ENCODE measurements around the gene MSRB3. TPM values are rescaled to one million over a fixed set of nuclear protein-coding genes. Genes with fewer than 3 reads are reported as not detected.

MSRB3 gene
- polyA plus RNA-seq, 1 donor from 2014 or later = 0.19 TPM

DNA sequence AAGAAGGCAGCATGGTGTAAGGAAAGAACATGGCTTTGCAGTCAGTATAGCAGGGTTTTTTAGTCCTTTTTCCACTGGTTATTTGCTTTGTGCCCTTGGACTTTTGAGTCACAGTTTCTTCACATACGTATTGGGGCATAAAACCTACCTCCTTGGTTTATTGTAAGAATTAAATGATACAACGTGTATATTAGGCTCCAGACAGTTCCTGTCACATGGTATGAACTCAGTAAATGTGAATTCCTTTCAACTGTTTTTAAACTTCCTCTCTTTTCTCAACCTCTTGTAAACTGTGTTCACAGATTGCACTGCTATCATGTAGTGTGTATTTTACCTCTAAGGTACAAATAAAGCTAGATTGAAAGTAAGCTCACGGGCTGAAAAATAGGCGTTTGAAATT, 29.5 kb downstream of the MSRB3 start:
- no peaks in the 10 kb centered on the region for H3K79me2 ChIP-seq (replicated peaks; ENCODE audit: insufficient read depth, low read length)
- no peaks in the 10 kb centered on the region for H3K9me3 ChIP-seq (ENCODE audit: low read length)
- no peak overlapping the region for H3K27ac ChIP-seq (ENCODE audit: low read length)
- H3K9ac ChIP-seq (ENCODE audit: low read length) = no peak overlapping the region
- H3K27me3 ChIP-seq (ENCODE audit: insufficient read depth, low read depth, low read length) = no peaks in the 10 kb centered on the region
- no peak overlapping the region for H3K4me2 ChIP-seq (ENCODE audit: low read length)
- no peaks in the 10 kb centered on the region for H3K9me2 ChIP-seq (ENCODE audit: insufficient read depth, low read length)
- no peaks in the 10 kb centered on the region for H3F3A ChIP-seq (ENCODE audit: insufficient read depth, low read length, poor library complexity, severe bottlenecking)
- H3K4me3 ChIP-seq (ENCODE audit: low read length) = no peak overlapping the region
- H2AFZ ChIP-seq (ENCODE audit: low read depth, low read length) = no peak overlapping the region
- no peaks in the 10 kb centered on the region for H4K20me1 ChIP-seq (ENCODE audit: insufficient read depth)
- TF ChIP-seq POLR2AphosphoS5 (IDR thresholded peaks at IDR 0.05) (no peak), MXI1 (conservative IDR thresholded peaks at IDR 0.05; ENCODE audit: poor library complexity, severe bottlenecking) (no peak), EP300 (conservative IDR thresholded peaks at IDR 0.05; ENCODE audit: poor library complexity, severe bottlenecking) (no peak), TAF1 (IDR thresholded peaks at IDR 0.05; ENCODE audit: low read depth) (no peak), SMC3 (conservative IDR thresholded peaks at IDR 0.05; ENCODE audit: poor library complexity) (no peak)
- TF ChIP-seq, protein P1, sequence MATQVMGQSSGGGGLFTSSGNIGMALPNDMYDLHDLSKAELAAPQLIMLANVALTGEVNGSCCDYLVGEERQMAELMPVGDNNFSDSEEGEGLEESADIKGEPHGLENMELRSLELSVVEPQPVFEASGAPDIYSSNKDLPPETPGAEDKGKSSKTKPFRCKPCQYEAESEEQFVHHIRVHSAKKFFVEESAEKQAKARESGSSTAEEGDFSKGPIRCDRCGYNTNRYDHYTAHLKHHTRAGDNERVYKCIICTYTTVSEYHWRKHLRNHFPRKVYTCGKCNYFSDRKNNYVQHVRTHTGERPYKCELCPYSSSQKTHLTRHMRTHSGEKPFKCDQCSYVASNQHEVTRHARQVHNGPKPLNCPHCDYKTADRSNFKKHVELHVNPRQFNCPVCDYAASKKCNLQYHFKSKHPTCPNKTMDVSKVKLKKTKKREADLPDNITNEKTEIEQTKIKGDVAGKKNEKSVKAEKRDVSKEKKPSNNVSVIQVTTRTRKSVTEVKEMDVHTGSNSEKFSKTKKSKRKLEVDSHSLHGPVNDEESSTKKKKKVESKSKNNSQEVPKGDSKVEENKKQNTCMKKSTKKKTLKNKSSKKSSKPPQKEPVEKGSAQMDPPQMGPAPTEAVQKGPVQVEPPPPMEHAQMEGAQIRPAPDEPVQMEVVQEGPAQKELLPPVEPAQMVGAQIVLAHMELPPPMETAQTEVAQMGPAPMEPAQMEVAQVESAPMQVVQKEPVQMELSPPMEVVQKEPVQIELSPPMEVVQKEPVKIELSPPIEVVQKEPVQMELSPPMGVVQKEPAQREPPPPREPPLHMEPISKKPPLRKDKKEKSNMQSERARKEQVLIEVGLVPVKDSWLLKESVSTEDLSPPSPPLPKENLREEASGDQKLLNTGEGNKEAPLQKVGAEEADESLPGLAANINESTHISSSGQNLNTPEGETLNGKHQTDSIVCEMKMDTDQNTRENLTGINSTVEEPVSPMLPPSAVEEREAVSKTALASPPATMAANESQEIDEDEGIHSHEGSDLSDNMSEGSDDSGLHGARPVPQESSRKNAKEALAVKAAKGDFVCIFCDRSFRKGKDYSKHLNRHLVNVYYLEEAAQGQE (IDR thresholded peaks at IDR 0.05; ENCODE audit: borderline replicate concordance) = no peak
- H3K36me3 ChIP-seq (ENCODE audit: insufficient read depth, low read length) = no peaks in the 10 kb centered on the region

GRCh38 chr12:65308601-65309071, 30.2 kb downstream of the MSRB3 start:
- no peaks in the 10 kb centered on the region for H3K9me2 ChIP-seq (ENCODE audit: insufficient read depth, low read length)
- no peak overlapping the region for H3K4me3 ChIP-seq (ENCODE audit: low read length)
- H3K27ac ChIP-seq (ENCODE audit: low read length) = no peak overlapping the region
- H3K27me3 ChIP-seq (ENCODE audit: insufficient read depth, low read depth, low read length) = no peaks in the 10 kb centered on the region
- no peaks in the 10 kb centered on the region for H3K9me3 ChIP-seq (ENCODE audit: low read length)
- no peak overlapping the region for H2AFZ ChIP-seq (ENCODE audit: low read depth, low read length)
- H3F3A ChIP-seq (ENCODE audit: insufficient read depth, low read length, poor library complexity, severe bottlenecking) = no peaks in the 10 kb centered on the region
- no peak overlapping the region for H3K4me2 ChIP-seq (ENCODE audit: low read length)
- H3K36me3 ChIP-seq (ENCODE audit: insufficient read depth, low read length) = no peaks in the 10 kb centered on the region
- TF ChIP-seq TAF1 (IDR thresholded peaks at IDR 0.05; ENCODE audit: low read depth) (no peak), MXI1 (conservative IDR thresholded peaks at IDR 0.05; ENCODE audit: poor library complexity, severe bottlenecking) (no peak), EZH2 (IDR thresholded peaks at IDR 0.05; ENCODE audit: borderline replicate concordance, insufficient read depth, low read length, poor library complexity, severe bottlenecking) (no peak), EP300 (conservative IDR thresholded peaks at IDR 0.05; ENCODE audit: poor library complexity, severe bottlenecking) (no peak), SMC3 (conservative IDR thresholded peaks at IDR 0.05; ENCODE audit: poor library complexity) (no peak), RAD21 (conservative IDR thresholded peaks at IDR 0.05) (no peak), POLR2AphosphoS5 (IDR thresholded peaks at IDR 0.05) (no peak)
- TF ChIP-seq, protein P1 (IDR thresholded peaks at IDR 0.05; ENCODE audit: borderline replicate concordance) = no peak
- TF ChIP-seq, protein P2, sequence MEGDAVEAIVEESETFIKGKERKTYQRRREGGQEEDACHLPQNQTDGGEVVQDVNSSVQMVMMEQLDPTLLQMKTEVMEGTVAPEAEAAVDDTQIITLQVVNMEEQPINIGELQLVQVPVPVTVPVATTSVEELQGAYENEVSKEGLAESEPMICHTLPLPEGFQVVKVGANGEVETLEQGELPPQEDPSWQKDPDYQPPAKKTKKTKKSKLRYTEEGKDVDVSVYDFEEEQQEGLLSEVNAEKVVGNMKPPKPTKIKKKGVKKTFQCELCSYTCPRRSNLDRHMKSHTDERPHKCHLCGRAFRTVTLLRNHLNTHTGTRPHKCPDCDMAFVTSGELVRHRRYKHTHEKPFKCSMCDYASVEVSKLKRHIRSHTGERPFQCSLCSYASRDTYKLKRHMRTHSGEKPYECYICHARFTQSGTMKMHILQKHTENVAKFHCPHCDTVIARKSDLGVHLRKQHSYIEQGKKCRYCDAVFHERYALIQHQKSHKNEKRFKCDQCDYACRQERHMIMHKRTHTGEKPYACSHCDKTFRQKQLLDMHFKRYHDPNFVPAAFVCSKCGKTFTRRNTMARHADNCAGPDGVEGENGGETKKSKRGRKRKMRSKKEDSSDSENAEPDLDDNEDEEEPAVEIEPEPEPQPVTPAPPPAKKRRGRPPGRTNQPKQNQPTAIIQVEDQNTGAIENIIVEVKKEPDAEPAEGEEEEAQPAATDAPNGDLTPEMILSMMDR (IDR thresholded peaks at IDR 0.05; ENCODE audit: poor library complexity, severe bottlenecking) = no peak
- H3K9ac ChIP-seq (ENCODE audit: low read length) = no peak overlapping the region
- H3K79me2 ChIP-seq (replicated peaks; ENCODE audit: insufficient read depth, low read length) = no peaks in the 10 kb centered on the region
- H4K20me1 ChIP-seq (ENCODE audit: insufficient read depth) = no peaks in the 10 kb centered on the region
